HepG2 (cell line): ENCODE data around the gene GLT1D1. TPM values are rescaled to one million over a fixed set of nuclear protein-coding genes. Genes with fewer than 3 reads are reported as not detected.

Experiments
- ATAC-seq: fragments of 200-7000 bp; cut with Tn5 transposase; 3 replicates; pipeline ENCODE4 v1.9.1; 2020; ENCODE audit warnings: mild to moderate bottlenecking, moderate library complexity
- BruUV-seq: library from RNA; stranded (reverse); fragments of 400-500 nt; replicated peaks from 2 replicates; lab custom pipeline; 2021; lab: Mats Ljungman, UMichigan
- CTCF ChIA-PET: fragments of 300-600 bp; formaldehyde crosslinking; extraction: SDS; loops from one replicate; lab custom pipeline; 2021; ENCODE audit warnings: low total read pairs, inconsistent platforms, low intra/inter-chr PET ratio; lab: Yijun Ruan, JAX
- POLR2A ChIA-PET: fragments of 350-600 bp; sonication (Branson Sonifier 250); formaldehyde crosslinking; loops from one replicate; lab custom pipeline; 2020; ENCODE audit warnings: antibody characterized with exemption, inconsistent platforms; lab: Yijun Ruan, JAX
- DNase-seq: peaks from one replicate; pipeline ENCODE4 v3.0.0-alpha.2; 2015; ENCODE audit warnings: low spot score
- FAIRE-seq: peaks from 3 replicates; lab custom pipeline; 2011; peaks lifted over from hg19 to GRCh38; lab: Jason Lieb, UNC
- H2AFZ ChIP-seq: one replicate; pipeline ENCODE4 v1.6.1; 2011; ENCODE audit warnings: low read length, inconsistent platforms
- H3K27ac ChIP-seq: fragments of 300-600 bp; 3 replicates; pipeline ENCODE4 v1.8.0; 2011; ENCODE audit warnings: mixed run types, mild to moderate bottlenecking, mixed read lengths, low read length, inconsistent platforms; ENCODE audit not compliant: insufficient read depth; ENCODE audit errors: extremely low read length
- H3K27me3 ChIP-seq, 2 experiments: fragments of 200-600 bp in 1 of 2; 2 replicates in 1 of 2; 3 replicates in 1 of 2; pipeline versions ENCODE4 v1.6.0 to v1.8.0; 2011; ENCODE audit warnings: low read length in 2 of 2, mild to moderate bottlenecking in 2 of 2, moderate library complexity in 2 of 2, inconsistent platforms in 1 of 2; ENCODE audit not compliant: insufficient read depth in 2 of 2, control insufficient read depth in 1 of 2
- H3K36me3 ChIP-seq, 2 experiments: fragments of 200-600 bp in 1 of 2; replicated peaks in 1 of 2; 2 replicates in 1 of 2; 3 replicates in 1 of 2; pipeline versions ENCODE4 v1.5.1 to v1.8.0; 2011; ENCODE audit warnings: low read length in 2 of 2, inconsistent platforms in 1 of 2; ENCODE audit not compliant: insufficient read depth in 2 of 2, control insufficient read depth in 1 of 2
- H3K4me1 ChIP-seq: 2 replicates; pipeline ENCODE4 v1.5.1; 2012; ENCODE audit warnings: low read length, inconsistent platforms; ENCODE audit not compliant: insufficient read depth
- H3K4me2 ChIP-seq: 2 replicates; pipeline ENCODE4 v1.6.0; 2011; ENCODE audit warnings: low read depth, low read length, inconsistent platforms
- H3K4me3 ChIP-seq, 3 experiments: fragments of 200-600 bp in 1 of 3; sonication (generic), shearing (Covaris generic) in 1 of 3; replicated peaks in 1 of 3; 2 replicates each; pipeline ENCODE4 v1.5.1; 2011 to 2016; ENCODE audit warnings: low read length in 3 of 3, inconsistent platforms in 2 of 3, low read depth in 2 of 3, mild to moderate bottlenecking in 2 of 3, control low read depth in 1 of 3, mixed read lengths in 1 of 3; ENCODE audit not compliant: insufficient read depth in 1 of 3
- H3K79me2 ChIP-seq: one replicate; pipeline ENCODE4 v1.6.1; 2011; ENCODE audit warnings: low read length, inconsistent platforms; ENCODE audit not compliant: insufficient read depth
- H3K9ac ChIP-seq: 2 replicates; pipeline ENCODE4 v1.6.0; 2011; ENCODE audit warnings: mild to moderate bottlenecking, low read depth, low read length, inconsistent platforms; ENCODE audit not compliant: insufficient read depth
- H3K9me3 ChIP-seq: 2 replicates; pipeline ENCODE4 v1.5.1; 2012; ENCODE audit warnings: mild to moderate bottlenecking, low read length
- H4K20me1 ChIP-seq: 2 replicates; pipeline ENCODE4 v1.6.0; 2011; ENCODE audit warnings: inconsistent platforms, mild to moderate bottlenecking, low read length, moderate library complexity; ENCODE audit not compliant: insufficient read depth
- AGO2 ChIP-seq: fragments of 200-400 bp; formaldehyde crosslinking; optimal IDR thresholded peaks from 2 replicates; pipeline ENCODE3; 2017; ENCODE audit warnings: mild to moderate bottlenecking, low read depth, low read length, moderate library complexity
- JARID2 ChIP-seq: sonication (generic); formaldehyde crosslinking; IDR thresholded peaks from 2 replicates; pipeline ENCODE4 v1.8.1; 2023; ENCODE audit warnings: missing genetic modification reagents, inconsistent platforms; ENCODE audit not compliant: insufficient replicate concordance
- NCOR1 ChIP-seq: fragments of 200-600 bp; sonication (generic); IDR thresholded peaks from 2 replicates; pipeline ENCODE4 v1.7.0; 2017; ENCODE audit warnings: antibody characterized with exemption, low read length, borderline replicate concordance
- U2AF1 ChIP-seq: fragments of 200-400 bp; formaldehyde crosslinking; optimal IDR thresholded peaks from 2 replicates; pipeline ENCODE3; 2017; ENCODE audit warnings: mild to moderate bottlenecking, low read depth, low read length
- YEATS4 ChIP-seq: sonication (generic); formaldehyde crosslinking; IDR thresholded peaks from 2 replicates; pipeline ENCODE4 v1.4.0; 2020; ENCODE audit warnings: missing genetic modification reagents, borderline replicate concordance
- ZFP36L1 ChIP-seq: sonication (generic); formaldehyde crosslinking; IDR thresholded peaks from 2 replicates; pipeline ENCODE4 v1.8.0; 2022; ENCODE audit warnings: mild to moderate bottlenecking, missing genetic modification reagents, moderate library complexity
- ZNF460 ChIP-seq: sonication (generic); formaldehyde crosslinking; IDR thresholded peaks from 2 replicates; pipeline ENCODE4 v1.5.1; 2020; ENCODE audit warnings: missing genetic modification reagents, mild to moderate bottlenecking, borderline replicate concordance
- ZNF552 ChIP-seq: sonication (generic); formaldehyde crosslinking; IDR thresholded peaks from 2 replicates; pipeline ENCODE4 v1.9.0; 2022; ENCODE audit warnings: missing genetic modification reagents, mild to moderate bottlenecking, borderline replicate concordance
- ZNF563 ChIP-seq: sonication (generic); formaldehyde crosslinking; IDR thresholded peaks from 2 replicates; pipeline ENCODE4 v1.8.0; 2022; ENCODE audit warnings: mild to moderate bottlenecking, moderate library complexity, missing genetic modification reagents
- ZNF616 ChIP-seq: sonication (generic); formaldehyde crosslinking; IDR thresholded peaks from 2 replicates; pipeline ENCODE4 v1.5.0; 2020; ENCODE audit warnings: low read depth, mild to moderate bottlenecking, missing genetic modification reagents
- WGBS: methylation state at CpG from one replicate; pipeline ENCODE4 v1.1.6; 2017; ENCODE audit warnings: low lambda C conversion rate; 5-methylcytosine and 5-hydroxymethylcytosine counted together
- in situ Hi-C: cut with HindIII; loops from 2 replicates; pipeline ENCODE4 v1.10.0; 2017; ENCODE audit warnings: low pct_unique_long_range_greater_than_20kb; ENCODE audit not compliant: extremely low pct_ligation_motif_present
- intact Hi-C: fragments of 100-400 bp; cut with micrococcal nuclease; formaldehyde crosslinking; loops from one replicate; pipeline ENCODE4 v1.10.0; 2022; ENCODE audit not compliant: unreplicated experiment
- polyA plus RNA-seq, 8 experiments: library from polyadenylated mRNA; depleted of rRNA in 3 of 8; stranded (reverse) in 7 of 8; unstranded in 1 of 8; fragments of >200 nt; fragmentation: Illumina TruSeq in 4 of 8; extraction: Trizol in 4 of 8; gene quantifications; 2 replicates each; pipeline versions ENCODE4 v1.2.1 to v1.2.3, GENCODE V29; 2011 to 2016; ENCODE audit warnings: low read depth in 4 of 8, missing spikeins in 1 of 8, mixed read lengths in 1 of 8; ENCODE audit not compliant: insufficient read depth in 1 of 8
- total RNA-seq, 5 experiments: library from RNA; depleted of rRNA; stranded (reverse); fragments of >200 nt; fragmentation: Illumina TruSeq; extraction: Trizol; gene quantifications; 2 replicates each; pipeline ENCODE4 v1.2.3, GENCODE V29; 2016; ENCODE audit warnings: low read depth in 1 of 5
- TF ChIP-seq, protein P1 (sequence below), 2 experiments: IDR thresholded peaks; 2 replicates each; pipeline ENCODE4 v1.6.1; 2011 to 2012; ENCODE audit warnings: low read length in 2 of 2, borderline replicate concordance in 1 of 2, low read depth in 1 of 2, mild to moderate bottlenecking in 1 of 2, moderate library complexity in 1 of 2
- TF ChIP-seq, protein P2 (sequence below): sonication (generic); formaldehyde crosslinking; IDR thresholded peaks from 2 replicates; pipeline ENCODE4 v1.4.0; 2020; ENCODE audit warnings: mild to moderate bottlenecking, missing genetic modification reagents
- TF ChIP-seq, protein P3 (sequence below): sonication (generic); formaldehyde crosslinking; IDR thresholded peaks from 2 replicates; pipeline ENCODE4 v1.8.1; 2022; ENCODE audit warnings: mild to moderate bottlenecking, missing genetic modification reagents

The GLT1D1 gene
- total and polyA plus RNA-seq, 2 of the 13 experiments (the other 11 are each of a cell fraction or from before 2014, with no cell fraction given) = 0.09 to 0.17 TPM

DNA sequence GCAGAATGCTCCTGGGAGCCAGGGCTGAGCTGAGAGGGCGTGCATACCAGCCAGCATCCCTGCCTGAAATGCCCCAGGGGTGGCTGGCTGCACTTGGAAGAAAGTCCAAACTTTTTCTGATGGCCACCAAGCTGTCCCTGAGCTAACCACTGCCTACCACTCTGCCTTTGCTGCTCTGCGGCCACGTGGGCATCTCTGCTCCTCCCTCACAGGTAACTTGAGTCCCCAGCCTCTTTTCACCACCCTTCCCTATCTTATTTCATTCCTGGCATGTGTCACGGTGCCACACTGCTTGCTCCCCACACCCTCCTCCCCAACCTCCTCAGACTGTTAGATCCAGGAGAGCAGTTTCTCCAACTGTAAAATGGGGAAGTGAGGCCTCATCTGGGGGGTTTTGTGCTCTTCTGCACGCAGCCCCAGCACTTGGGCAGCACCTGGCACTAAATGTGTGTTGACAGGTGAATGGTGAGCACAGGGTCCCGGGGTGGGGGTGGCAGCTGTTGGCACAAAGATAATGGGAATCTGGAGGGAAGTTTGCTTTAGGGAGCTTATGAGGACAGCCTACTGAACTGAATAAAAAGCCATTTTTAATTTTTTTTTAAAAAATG is 113.0 kb downstream of the GLT1D1 start:
- Histone ChIP-seq H3K9ac (no peak overlapping the region), H3K4me2 (no peak overlapping the region), H4K20me1 (no peaks in the 10 kb centered on the region), H3K9me3 (0 out of 2 replicates have a peak, but pooled peaks cover 8% of the 10 kb centered on the region), H3K27me3 (no peaks in the 10 kb centered on the region; a peak in 1 of 5 replicates), H3K4me3 (no peak overlapping the region), H3K27ac (no peak overlapping the region), H2AFZ (no peak overlapping the region), H3K79me2 (no peaks in the 10 kb centered on the region), H3K36me3 (no peaks in the 10 kb centered on the region), H3K4me1 (no peaks in the 10 kb centered on the region)
- ATAC-seq (no peak), DNase-seq (no peak), FAIRE-seq (no peak)
- 3% methylated on average over 6 of the region's 6 CpGs for WGBS
- ChIA-PET POLR2A (no interaction called here), CTCF (no interaction called here)
- intact Hi-C loops (loop anchor here (5.0 kb wide), 1 partner anchor 946 kb away; no protein-coding TSS in a partner anchor), in situ Hi-C loops (no loop called here)
- no TSS peak for BruUV-seq
- no peak for TF ChIP-seq ZNF552 (CRISPR knock-in tag)
- no peak for TF ChIP-seq ZNF460
- TF ChIP-seq, protein P1, sequence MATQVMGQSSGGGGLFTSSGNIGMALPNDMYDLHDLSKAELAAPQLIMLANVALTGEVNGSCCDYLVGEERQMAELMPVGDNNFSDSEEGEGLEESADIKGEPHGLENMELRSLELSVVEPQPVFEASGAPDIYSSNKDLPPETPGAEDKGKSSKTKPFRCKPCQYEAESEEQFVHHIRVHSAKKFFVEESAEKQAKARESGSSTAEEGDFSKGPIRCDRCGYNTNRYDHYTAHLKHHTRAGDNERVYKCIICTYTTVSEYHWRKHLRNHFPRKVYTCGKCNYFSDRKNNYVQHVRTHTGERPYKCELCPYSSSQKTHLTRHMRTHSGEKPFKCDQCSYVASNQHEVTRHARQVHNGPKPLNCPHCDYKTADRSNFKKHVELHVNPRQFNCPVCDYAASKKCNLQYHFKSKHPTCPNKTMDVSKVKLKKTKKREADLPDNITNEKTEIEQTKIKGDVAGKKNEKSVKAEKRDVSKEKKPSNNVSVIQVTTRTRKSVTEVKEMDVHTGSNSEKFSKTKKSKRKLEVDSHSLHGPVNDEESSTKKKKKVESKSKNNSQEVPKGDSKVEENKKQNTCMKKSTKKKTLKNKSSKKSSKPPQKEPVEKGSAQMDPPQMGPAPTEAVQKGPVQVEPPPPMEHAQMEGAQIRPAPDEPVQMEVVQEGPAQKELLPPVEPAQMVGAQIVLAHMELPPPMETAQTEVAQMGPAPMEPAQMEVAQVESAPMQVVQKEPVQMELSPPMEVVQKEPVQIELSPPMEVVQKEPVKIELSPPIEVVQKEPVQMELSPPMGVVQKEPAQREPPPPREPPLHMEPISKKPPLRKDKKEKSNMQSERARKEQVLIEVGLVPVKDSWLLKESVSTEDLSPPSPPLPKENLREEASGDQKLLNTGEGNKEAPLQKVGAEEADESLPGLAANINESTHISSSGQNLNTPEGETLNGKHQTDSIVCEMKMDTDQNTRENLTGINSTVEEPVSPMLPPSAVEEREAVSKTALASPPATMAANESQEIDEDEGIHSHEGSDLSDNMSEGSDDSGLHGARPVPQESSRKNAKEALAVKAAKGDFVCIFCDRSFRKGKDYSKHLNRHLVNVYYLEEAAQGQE (IDR thresholded peaks at IDR 0.05; ENCODE audit: borderline replicate concordance in 1 of 2, low read depth in 1 of 2, low read length in 2 of 2) = no peak
- TF ChIP-seq, protein P2, sequence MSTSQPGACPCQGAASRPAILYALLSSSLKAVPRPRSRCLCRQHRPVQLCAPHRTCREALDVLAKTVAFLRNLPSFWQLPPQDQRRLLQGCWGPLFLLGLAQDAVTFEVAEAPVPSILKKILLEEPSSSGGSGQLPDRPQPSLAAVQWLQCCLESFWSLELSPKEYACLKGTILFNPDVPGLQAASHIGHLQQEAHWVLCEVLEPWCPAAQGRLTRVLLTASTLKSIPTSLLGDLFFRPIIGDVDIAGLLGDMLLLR = no peak
- no peak for TF ChIP-seq NCOR1
- TF ChIP-seq U2AF1 = no peak
- TF ChIP-seq YEATS4 (CRISPR knock-in tag) = no peak
- TF ChIP-seq JARID2 (CRISPR knock-in tag) = no peak
- TF ChIP-seq, protein P3, sequence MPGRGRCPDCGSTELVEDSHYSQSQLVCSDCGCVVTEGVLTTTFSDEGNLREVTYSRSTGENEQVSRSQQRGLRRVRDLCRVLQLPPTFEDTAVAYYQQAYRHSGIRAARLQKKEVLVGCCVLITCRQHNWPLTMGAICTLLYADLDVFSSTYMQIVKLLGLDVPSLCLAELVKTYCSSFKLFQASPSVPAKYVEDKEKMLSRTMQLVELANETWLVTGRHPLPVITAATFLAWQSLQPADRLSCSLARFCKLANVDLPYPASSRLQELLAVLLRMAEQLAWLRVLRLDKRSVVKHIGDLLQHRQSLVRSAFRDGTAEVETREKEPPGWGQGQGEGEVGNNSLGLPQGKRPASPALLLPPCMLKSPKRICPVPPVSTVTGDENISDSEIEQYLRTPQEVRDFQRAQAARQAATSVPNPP (CRISPR knock-in tag) = no peak
- no peak for TF ChIP-seq AGO2
- TF ChIP-seq ZFP36L1 = no peak
- no peak for TF ChIP-seq ZNF616 (CRISPR knock-in tag)
- no peak for TF ChIP-seq ZNF563 (CRISPR knock-in tag)
